OCI-LY7 (cell line): ENCODE results near the gene KAZALD1.

ENCODE experiments used
- CTCF ChIP-seq: fragments of 200-600 bp; sonication (generic); conservative IDR thresholded peaks from 2 replicates; pipeline ENCODE4 v1.5.1; 2014; ENCODE audit warnings: mild to moderate bottlenecking, antibody characterized with exemption, low read length, moderate library complexity, mixed read lengths
- EZH2phosphoT487 ChIP-seq: fragments of 200-600 bp; sonication (generic); IDR thresholded peaks from 2 replicates; pipeline ENCODE4 v1.6.1; 2018; ENCODE audit warnings: low read depth, borderline replicate concordance, mild to moderate bottlenecking, mixed run types, antibody characterized with exemption, low read length, moderate library complexity, mixed read lengths

DNA sequence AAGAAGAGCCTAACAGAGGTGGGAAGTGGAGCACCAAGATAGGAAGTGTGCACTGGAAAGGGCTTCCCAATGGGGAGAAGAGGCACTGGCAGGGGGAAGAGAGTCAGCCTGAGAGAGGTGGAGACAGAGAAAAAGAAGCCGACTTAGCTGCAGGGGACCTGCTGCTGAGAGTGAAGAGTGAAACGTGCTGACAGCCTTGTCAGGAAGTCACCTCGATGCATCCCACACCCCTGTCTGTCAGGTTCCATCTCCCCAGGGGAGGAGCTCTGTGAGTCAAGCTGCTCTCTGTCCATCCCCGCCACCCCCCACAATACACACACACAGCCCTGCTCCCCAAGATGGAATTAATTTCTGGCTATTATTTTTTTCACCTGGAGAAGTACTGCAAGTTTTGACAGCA lies 14.0 kb downstream of the KAZALD1 start:
- TF ChIP-seq CTCF (no peak), EZH2phosphoT487 (no peak)
